ENCODE results near the gene KNDC1.

DNA sequence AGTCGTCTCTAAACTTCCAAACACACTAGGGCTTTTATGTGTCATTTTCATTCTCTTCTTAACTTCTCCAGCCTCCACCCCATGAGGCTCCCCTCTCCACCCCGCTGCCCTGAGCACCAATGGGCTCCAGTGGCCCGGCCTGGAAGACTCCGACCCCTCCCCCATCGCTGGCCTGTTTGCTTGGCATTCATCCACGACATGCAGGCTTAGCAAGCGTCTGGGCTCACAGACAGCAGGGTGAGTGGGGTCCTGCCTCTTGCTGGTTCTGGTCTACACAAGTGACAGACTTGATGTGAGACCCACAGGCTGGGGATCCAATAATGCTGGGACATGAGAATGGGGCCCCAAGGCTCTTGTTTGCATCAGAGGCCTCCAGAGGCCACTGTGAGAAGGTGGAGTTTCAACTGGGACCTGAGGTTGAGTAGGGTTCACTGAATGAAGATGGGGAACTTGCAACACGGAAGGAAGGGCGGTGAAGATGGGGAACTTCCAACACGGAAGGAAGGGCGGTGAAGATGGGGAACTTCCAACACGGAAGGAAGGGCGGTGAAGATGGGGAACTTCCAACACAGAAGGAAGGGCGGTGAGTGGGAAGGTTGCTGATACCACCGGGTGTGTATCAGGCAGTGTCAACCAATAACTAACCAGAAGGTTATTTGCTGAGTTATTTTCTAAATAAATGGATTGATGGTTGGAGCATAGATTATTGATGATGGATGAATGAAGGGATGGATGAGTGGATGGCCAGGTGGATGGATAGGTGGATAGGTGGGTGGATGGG, 14.0 kb downstream of the KNDC1 start:
- TF ChIP-seq EZH2 (IDR thresholded peaks at IDR 0.05; ENCODE audit: low read length) = no peak
- TF ChIP-seq CTCF (optimal IDR thresholded peaks at IDR 0.05 in 1 of 3, IDR thresholded peaks at IDR 0.05 in 1 of 3, conservative IDR thresholded peaks at IDR 0.05 in 1 of 3; ENCODE audit: extremely low read depth in 1 of 3, insufficient read depth in 2 of 3, low read length in 3 of 3) = no peak
